H54 (cell line): ENCODE results near the gene HELZ2.

Experiments
- DNase-seq: peaks from one replicate; pipeline ENCODE4 v3.0.0; 2011; ENCODE audit warnings: low spot score, mixed read lengths; ENCODE audit not compliant: insufficient read length
- FAIRE-seq: peaks from 3 replicates; lab custom pipeline; 2011; peaks lifted over from hg19 to GRCh38; lab: Jason Lieb, UNC
- POLR2A ChIP-seq: IDR thresholded peaks from 2 replicates; pipeline ENCODE4 v1.6.1; 2011; ENCODE audit warnings: low read depth, mild to moderate bottlenecking, low read length

Gene HELZ2

DNA sequence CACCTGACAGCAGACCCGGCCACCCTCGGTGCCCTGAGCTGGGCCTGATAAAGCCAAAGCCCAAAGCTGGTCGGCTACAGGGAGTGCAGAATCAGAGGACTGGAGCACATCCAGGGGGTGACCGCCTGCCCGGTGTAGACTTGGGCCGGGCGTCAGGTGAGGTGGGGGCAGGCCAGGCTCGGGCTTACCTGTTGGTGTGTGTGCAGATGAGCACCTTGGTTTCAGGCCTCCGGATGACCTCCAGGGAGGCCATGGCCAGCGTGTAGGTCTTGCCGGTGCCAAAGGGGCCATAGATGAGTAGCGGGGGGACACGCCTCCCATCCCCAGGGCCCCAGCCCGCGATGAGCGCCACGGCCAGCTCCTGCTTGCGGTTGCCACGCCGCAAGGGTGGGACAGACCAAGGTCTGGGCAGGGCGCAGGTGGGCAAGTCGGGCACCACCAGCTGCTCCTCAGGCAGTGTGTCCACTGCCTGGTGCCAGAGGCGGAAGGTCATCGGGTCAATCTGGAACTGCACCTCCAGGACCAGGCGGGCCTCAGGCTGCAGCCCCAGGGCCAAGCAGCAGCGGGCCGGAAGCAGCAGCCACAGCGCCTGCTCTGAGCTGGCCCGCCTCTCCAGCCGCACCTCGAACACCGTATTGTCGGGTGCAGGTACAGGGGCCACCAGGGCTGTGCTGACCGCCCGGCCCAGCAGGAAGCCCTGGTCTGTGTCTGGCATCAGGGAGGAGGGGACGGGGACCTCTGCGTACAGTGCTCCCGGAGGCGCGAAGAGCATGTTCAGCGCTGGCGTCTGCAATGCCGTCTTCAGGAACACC lies 5.7 kb downstream of the HELZ2 start:
- DNase-seq: no peak
- no peak for FAIRE-seq
- TF ChIP-seq POLR2A: no peak

- no peak for FAIRE-seq
- no peak for DNase-seq
- TF ChIP-seq POLR2A: no peak
Observed at GRCh38 chr20:63567386-63568169, 6.5 kb downstream of the HELZ2 start.

DNA sequence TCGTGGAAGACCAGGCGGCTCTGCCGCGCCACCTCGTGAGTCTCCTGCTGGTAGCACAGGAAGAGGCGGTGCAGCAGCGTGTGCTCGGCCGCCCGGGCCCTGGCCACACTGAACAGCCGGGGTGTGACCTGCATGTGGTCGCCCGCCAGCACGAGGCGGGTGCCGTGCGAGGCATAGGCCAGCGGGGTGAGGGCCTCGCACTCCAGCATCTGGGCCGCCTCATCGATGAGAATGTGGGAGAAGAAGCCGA lies 7.0 kb downstream of the HELZ2 start:
- no peak for TF ChIP-seq POLR2A
- FAIRE-seq (no peak), DNase-seq (no peak)

DNA sequence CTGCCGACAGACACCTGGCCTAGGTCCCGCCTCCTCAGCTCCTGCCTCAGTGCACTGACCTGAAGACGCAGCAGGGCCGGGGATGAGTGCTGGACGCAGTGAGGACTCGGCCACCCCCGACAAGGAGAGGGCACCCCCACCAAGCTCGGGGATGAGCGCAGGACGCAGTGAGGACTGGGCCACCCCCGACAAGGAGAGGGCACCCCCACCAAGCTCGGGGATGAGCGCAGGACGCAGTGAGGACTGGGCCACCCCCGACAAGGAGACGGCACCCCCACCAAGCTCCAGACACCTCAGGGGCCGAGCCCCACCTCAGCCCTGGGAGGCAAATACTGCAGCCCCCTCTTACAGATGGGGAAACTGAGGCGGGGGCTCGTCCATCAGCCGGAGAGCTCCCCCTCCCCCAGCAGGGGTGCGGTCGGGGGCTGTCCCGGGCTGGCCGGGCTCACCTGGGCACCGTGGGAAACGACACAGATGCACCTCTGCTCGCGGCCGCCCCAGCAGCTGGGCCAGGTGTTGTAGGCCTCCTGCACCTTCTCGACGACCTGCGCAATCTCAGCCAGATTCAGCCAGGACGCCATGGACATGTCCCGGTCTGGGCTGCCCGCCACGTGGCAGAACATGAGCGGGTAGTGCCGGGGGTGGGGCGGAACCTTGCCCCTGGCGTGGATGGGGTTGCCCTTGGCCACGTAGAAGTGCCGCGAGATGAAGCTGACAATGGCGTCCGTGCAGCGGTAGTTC lies 7.5 kb downstream of the HELZ2 start:
- TF ChIP-seq POLR2A: no peak
- DNase-seq (no peak), FAIRE-seq (no peak)

DNA sequence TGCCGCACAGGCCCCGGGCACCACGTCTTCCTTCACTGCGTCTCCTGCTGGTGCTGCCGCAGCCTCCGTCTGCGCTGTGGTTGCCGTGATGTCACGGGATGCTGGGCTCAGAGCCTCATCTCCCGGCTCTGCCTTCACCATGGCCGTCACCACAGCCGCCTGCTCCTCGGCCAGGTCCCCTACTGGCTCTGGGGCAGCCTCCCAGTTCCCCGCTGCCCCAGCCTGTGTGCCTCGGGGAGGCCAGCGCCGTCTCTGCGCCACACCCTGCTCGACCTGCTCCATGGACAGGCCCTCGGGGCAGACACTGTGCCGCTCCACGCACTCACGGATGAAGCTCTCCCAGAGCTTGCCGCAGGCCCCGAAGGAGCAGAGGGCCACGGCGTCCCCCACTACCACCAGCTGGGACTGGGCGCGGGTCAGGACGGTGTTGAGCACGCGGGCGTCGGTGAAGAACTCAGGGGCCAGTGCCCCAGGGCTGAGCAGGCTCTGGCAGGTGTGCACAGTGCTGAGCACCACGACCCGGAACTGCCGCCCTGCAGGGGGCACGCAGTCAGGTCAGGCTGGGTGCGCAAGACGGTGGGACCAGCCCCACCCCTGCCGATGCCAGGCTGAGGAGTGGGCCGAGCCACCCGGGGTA lies 8.2 kb downstream of the HELZ2 start:
- no peak for FAIRE-seq
- no peak for TF ChIP-seq POLR2A
- DNase-seq: no peak

GRCh38 chr20:63565021-63565698 lies 8.9 kb downstream of the HELZ2 start:
- no peak for FAIRE-seq
- TF ChIP-seq POLR2A: no peak
- no peak for DNase-seq

- TF ChIP-seq POLR2A: no peak
- no peak for DNase-seq
- no peak for FAIRE-seq
Observed at GRCh38 chr20:63564036-63564810, 9.8 kb downstream of the HELZ2 start.

DNA sequence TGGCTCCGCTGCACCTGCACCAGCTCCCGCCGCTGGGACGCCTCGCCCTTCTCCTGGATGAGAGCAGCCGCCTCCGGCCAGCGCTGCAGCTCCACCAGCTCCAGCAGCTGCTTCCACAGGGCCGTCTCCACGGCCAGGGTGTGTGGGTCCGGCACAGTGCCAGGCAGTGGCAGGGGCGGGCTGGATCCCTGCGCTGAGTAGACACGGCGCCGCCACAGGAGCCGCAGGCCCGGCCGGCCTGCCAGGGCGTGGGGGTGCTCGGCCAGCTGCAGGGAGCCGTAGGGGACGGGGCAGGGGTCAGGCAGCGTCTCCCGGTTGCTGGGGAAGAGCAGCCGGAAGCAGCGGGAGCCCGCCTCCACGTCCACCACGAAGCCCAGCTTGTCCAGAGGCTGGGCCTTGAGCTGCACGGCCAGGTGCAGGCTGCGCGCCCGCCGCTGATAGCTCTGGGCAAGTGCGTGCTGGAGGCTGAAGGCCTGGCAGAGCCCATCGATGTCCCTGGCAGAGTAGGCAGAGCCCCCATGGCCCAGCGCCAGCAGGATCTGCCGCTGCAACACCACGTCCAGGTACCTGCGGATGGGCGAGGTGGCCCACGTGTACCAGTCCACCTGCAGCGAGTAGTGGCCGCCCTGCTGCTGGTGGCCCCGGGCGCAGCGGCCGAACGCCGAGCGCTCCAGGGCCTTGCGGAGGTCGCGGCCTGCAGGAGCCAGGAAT lies 10.7 kb downstream of the HELZ2 start:
- TF ChIP-seq POLR2A: no peak
- FAIRE-seq (no peak), DNase-seq (no peak)

- TF ChIP-seq POLR2A: no peak
- no peak for DNase-seq
- FAIRE-seq: no peak
Observed at GRCh38 chr20:63562461-63563224, 11.4 kb downstream of the HELZ2 start.

- DNase-seq: no peak
- FAIRE-seq: no peak
- TF ChIP-seq POLR2A: no peak
Observed at GRCh38 chr20:63561624-63562396, 12.2 kb downstream of the HELZ2 start.

DNA sequence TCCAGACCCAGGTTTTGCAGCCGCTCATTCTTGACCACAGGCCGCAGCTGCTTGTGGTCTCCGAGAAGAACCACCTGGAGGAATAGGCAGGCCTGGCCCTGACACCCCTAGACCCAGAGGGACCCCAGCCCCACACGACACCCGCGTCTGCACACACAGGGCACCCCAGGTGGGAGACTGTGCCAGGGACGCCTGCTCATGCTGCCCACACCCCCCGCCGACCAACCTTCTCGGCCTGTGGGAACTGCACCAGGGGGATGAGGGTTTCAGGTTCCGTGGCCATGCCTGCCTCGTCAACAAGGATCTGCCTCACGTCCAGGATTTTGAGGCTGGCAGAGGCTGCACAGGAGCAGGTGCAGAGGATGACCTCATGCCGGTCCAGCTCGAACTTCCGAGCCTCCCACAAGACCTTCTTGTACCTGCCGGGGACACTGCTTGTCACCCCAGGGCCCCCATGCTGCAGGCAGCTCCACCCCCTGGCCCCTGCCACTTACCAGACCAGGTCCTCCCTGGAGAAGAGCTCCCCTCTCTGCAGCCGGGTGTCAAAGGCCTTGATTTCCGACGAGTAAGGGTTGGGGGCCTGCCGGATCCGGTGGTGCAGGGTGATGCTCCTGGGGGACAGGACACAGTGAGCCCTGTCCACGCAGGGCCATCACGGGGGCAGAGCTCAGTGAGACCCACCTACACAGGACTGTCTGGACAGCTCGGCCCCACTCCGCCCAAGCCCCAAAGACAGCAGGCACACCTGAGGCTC lies 13.0 kb downstream of the HELZ2 start:
- FAIRE-seq (no peak), DNase-seq (no peak)
- no peak for TF ChIP-seq POLR2A
